T-cell (primary cell): ENCODE measurements around the gene EML6. TPM values are rescaled to one million over a fixed set of nuclear protein-coding genes. Genes with fewer than 3 reads are reported as not detected.
"Not testable (repeated sequence)": the region's sequence is repeated elsewhere in the genome, so short reads cannot be mapped to it uniquely, and the experiment has no call there.

Experiments used
- ATAC-seq, 4 experiments: fragments of 200-7000 bp in 3 of 4; fragments of 150-1000 bp in 1 of 4; cut with Tn5 transposase; replicated peaks in 1 of 4; 1 replicate in 3 of 4; 2 replicates in 1 of 4; pipeline ENCODE4 v1.10.0; 2021; ENCODE audit warnings: moderate library complexity in 3 of 4, mild to moderate bottlenecking in 2 of 4, moderate number of reproducible peaks in 1 of 4
- CTCF ChIA-PET, 2 donors: fragments of 300-600 bp; sonication (Branson Sonifier 250); formaldehyde crosslinking; loops; one replicate each; lab custom pipeline; 2022; ENCODE audit warnings: antibody characterized with exemption in 2 of 2; lab: Charles Lee
- POLR2A ChIA-PET, 2 donors: fragments of 300-600 bp; sonication (Branson Sonifier 250); formaldehyde crosslinking; loops; one replicate each; lab custom pipeline; 2022; ENCODE audit warnings: antibody characterized with exemption in 2 of 2; lab: Charles Lee
- DNase-seq, 35 experiments: peaks; one replicate each; pipeline versions ENCODE4 v3.0.0 to v3.0.0-alpha.2; 2013 to 2023
- H3K27ac ChIP-seq: one replicate; pipeline ENCODE4 v1.5.1; 2013; ENCODE audit warnings: low read length
- H3K27me3 ChIP-seq, 2 experiments: replicated peaks in 1 of 2; 1 replicate in 1 of 2; 2 replicates in 1 of 2; pipeline versions ENCODE4 v1.6.1 to v1.7.0; 2013; ENCODE audit warnings: low read length in 1 of 2, mixed read lengths in 1 of 2; ENCODE audit not compliant: control insufficient read depth in 2 of 2, insufficient read depth in 2 of 2; ENCODE audit errors: extremely low read depth in 1 of 2
- H3K36me3 ChIP-seq, 2 donors: 1 replicate in 1 of 2; 2 replicates in 1 of 2; pipeline versions ENCODE4 v1.6.1 to v1.7.0; 2013; ENCODE audit warnings: low read length in 1 of 2; ENCODE audit not compliant: control insufficient read depth in 2 of 2, insufficient read depth in 1 of 2; ENCODE audit errors: extremely low read depth in 1 of 2
- H3K4me1 ChIP-seq, 2 experiments: 1 replicate in 1 of 2; 2 replicates in 1 of 2; pipeline versions ENCODE4 v1.6.1 to v1.7.0; 2013; ENCODE audit warnings: low read length in 2 of 2, mixed read lengths in 1 of 2; ENCODE audit not compliant: insufficient read depth in 2 of 2, control insufficient read depth in 1 of 2; ENCODE audit errors: extremely low read depth in 1 of 2
- H3K4me3 ChIP-seq, 2 donors: 1 replicate in 1 of 2; 2 replicates in 1 of 2; pipeline versions ENCODE4 v1.5.1 to v1.7.0; 2013; ENCODE audit warnings: mild to moderate bottlenecking in 2 of 2, low read length in 1 of 2, moderate library complexity in 1 of 2; ENCODE audit not compliant: control insufficient read depth in 1 of 2; ENCODE audit errors: extremely low read depth in 1 of 2
- H3K9me3 ChIP-seq: 2 replicates; pipeline ENCODE4 v1.7.0; 2013
- H3K27ac Mint-ChIP-seq, 2 donors: one replicate each; pipeline ENCODE4 v1.8.0; 2020 to 2021; ENCODE audit warnings: mild to moderate bottlenecking in 2 of 2, mixed read lengths in 2 of 2
- H3K27me3 Mint-ChIP-seq, 2 donors: one replicate each; pipeline ENCODE4 v1.8.0; 2021 to 2022; ENCODE audit warnings: mixed read lengths in 2 of 2
- H3K36me3 Mint-ChIP-seq: one replicate; pipeline ENCODE4 v1.8.0; 2021; ENCODE audit warnings: mixed read lengths
- H3K4me1 Mint-ChIP-seq, 3 donors: one replicate each; pipeline ENCODE4 v1.8.0; 2020 to 2022; ENCODE audit warnings: mixed read lengths in 3 of 3, mild to moderate bottlenecking in 1 of 3
- H3K4me3 Mint-ChIP-seq, 3 donors: one replicate each; pipeline ENCODE4 v1.8.0; 2020 to 2022; ENCODE audit warnings: mild to moderate bottlenecking in 3 of 3, mixed read lengths in 3 of 3, moderate library complexity in 3 of 3
- H3K9me3 Mint-ChIP-seq, 3 donors: one replicate each; pipeline ENCODE4 v1.8.0; 2020 to 2022; ENCODE audit warnings: mixed read lengths in 3 of 3
- WGBS: methylation state at CpG from one replicate; pipeline ENCODE4 v1.1.5; 2013; ENCODE audit warnings: missing lambda C conversion rate; ENCODE audit not compliant: insufficient coverage; 5-methylcytosine and 5-hydroxymethylcytosine counted together
- total RNA-seq, 35 experiments: library from RNA in 6 of 35; stranded (reverse) in 6 of 35; fragments of 120-200 nt in 1 of 35; gene quantifications; one replicate each; pipeline versions ENCODE4 v1.2.1 to v1.2.4 and lab custom pipeline; 2013 to 2026

Gene EML6
- total RNA-seq, 5 donors from 2014 or later (not counting 1 experiment from before 2014, with no cell fraction given), result 1.3 to 2.6 (median 1.8) TPM

DNA sequence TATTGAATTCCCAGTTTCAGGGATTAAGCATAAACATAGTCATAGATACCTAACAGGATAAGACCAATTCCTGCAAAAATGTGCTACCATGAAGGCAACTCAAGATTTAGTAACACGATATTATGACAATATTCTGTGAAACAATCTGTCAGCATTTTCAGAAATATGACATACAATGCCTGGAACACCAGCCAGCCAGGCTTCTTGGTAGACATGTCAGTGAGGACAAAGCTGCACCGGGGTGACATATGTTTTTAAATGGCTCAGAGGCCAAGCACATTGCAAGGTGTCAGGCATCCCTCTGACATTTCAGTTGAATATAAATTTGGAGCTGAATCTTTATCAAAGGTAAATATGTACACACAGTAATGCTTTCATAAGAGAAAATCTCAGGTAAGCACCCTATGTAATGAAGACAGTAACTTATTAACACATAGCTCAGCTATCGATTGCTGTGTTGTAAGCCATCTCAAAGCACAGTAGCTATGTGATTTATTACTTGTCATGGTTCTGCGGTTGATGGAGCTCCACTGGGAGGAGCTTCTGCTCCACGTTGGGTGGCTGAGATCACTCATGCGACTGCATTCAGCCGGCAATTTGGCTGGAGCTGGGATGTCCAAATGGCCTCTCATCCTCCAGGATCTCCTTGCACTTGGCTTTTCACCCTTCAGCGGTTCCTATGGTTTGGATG, 31.9 kb upstream of the EML6 start:
- H3K36me3 Mint-ChIP-seq, result no peaks in the 10 kb centered on the region
- Histone ChIP-seq H3K4me1 (peaks cover 0 to 2% of the 10 kb centered on the region in 2 experiments), H3K9me3 (no peaks in the 10 kb centered on the region), H3K4me3 (no peak overlapping the region), H3K27ac (no peak overlapping the region), H3K36me3 (no peaks in the 10 kb centered on the region), H3K27me3 (peaks cover 0 to 3% of the 10 kb centered on the region in 2 experiments)
- H3K27me3 Mint-ChIP-seq, result peaks cover 0 to 4% of the 10 kb centered on the region in 2 donors
- H3K4me3 Mint-ChIP-seq, result no peak overlapping the region
- CTCF ChIA-PET, result interaction anchor here (0.7 to 1.2 kb wide), 3 partner anchors 13 to 585 kb away, joined by 3 to 4 read pairs (median 3); no protein-coding TSS in a partner anchor
- H3K27ac Mint-ChIP-seq, result no peak overlapping the region
- H3K9me3 Mint-ChIP-seq, result no peaks in the 10 kb centered on the region
- H3K4me1 Mint-ChIP-seq, result peaks cover 0 to 2% (median 0%) of the 10 kb centered on the region in 3 donors
- no peak for DNase-seq
- POLR2A ChIA-PET, result no interaction called here
- no peak for ATAC-seq
- WGBS, result 79% methylated on average over 2 of the region's 8 CpGs

DNA sequence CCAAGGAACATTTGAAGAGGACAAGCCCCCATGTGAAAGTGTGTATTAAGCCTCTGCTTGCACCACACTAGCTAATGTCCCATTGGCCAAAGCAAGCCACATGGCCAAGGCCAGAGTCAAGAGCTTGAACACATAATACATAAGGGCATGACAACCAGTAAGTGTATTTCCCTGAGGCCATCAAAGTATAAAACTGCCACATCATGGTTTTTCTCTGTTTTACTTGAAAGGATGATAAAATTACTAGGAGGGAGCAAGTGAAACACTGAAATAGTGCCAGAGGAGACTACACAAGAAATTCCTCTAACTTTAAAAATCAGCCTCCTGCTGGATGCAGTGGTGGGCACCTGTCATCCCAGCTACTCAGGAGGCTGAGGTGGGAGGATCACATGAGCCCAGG, 30.9 kb upstream of the EML6 start:
- Histone ChIP-seq H3K27me3 (peaks cover 0 to 3% of the 10 kb centered on the region in 2 experiments), H3K9me3 (no peaks in the 10 kb centered on the region), H3K4me3 (no peak overlapping the region), H3K4me1 (peaks cover 0 to 2% of the 10 kb centered on the region in 2 experiments), H3K27ac (no peak overlapping the region), H3K36me3 (no peaks in the 10 kb centered on the region)
- DNase-seq (no peak), ATAC-seq (no peak)
- ChIA-PET POLR2A (no interaction called here), CTCF (interaction anchor here in 1 of 2 donors (0.6 to 1.2 kb wide), 3 partner anchors 12 to 636 kb away, joined by 3 to 4 read pairs (median 3); no protein-coding TSS in a partner anchor)
- no peak overlapping the region for H3K27ac Mint-ChIP-seq
- no peaks in the 10 kb centered on the region for H3K9me3 Mint-ChIP-seq
- no peaks in the 10 kb centered on the region for H3K36me3 Mint-ChIP-seq
- H3K4me3 Mint-ChIP-seq, result no peak overlapping the region
- peaks cover 0 to 4% of the 10 kb centered on the region in 2 donors for H3K27me3 Mint-ChIP-seq
- peaks cover 0 to 2% (median 0%) of the 10 kb centered on the region in 3 donors for H3K4me1 Mint-ChIP-seq

DNA sequence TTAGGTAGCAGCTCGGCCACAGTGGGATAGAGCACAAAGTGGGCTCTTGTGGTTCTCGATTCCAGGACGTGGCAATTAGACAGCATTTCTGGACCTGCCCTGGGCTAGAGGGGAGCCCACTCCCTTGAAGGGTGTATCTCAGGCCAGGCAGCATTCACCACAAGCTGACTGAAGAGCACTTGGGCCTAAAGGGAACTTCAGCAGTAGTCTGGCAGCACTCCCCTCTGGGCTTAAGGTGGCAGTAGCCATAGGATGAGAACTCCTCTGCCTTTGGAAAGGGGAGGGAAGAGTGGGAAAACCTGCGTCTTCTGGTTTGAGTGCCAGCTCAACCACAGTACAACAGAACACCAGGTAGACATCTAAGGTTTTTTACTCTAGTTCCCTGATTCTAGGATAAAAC, 28.1 kb upstream of the EML6 start:
- no peaks in the 10 kb centered on the region for H3K36me3 ChIP-seq
- Mint-ChIP-seq H3K36me3 (no peaks in the 10 kb centered on the region), H3K4me3 (no peak overlapping the region), H3K27me3 (peaks cover 0 to 2% of the 10 kb centered on the region in 2 donors), H3K27ac (no peak overlapping the region), H3K4me1 (no peaks in the 10 kb centered on the region), H3K9me3 (no peaks in the 10 kb centered on the region)
- WGBS, result 97% methylated on average over 3 of the region's 4 CpGs
- H3K9me3 ChIP-seq, result no peaks in the 10 kb centered on the region
- POLR2A ChIA-PET, result no interaction called here
- H3K27me3 ChIP-seq, result peaks cover 0 to 3% of the 10 kb centered on the region in 2 experiments
- no peaks in the 10 kb centered on the region for H3K4me1 ChIP-seq
- no peak for DNase-seq
- no peak overlapping the region for H3K27ac ChIP-seq
- ATAC-seq, result no peak
- CTCF ChIA-PET, result no interaction called here
- H3K4me3 ChIP-seq, result no peak overlapping the region

DNA sequence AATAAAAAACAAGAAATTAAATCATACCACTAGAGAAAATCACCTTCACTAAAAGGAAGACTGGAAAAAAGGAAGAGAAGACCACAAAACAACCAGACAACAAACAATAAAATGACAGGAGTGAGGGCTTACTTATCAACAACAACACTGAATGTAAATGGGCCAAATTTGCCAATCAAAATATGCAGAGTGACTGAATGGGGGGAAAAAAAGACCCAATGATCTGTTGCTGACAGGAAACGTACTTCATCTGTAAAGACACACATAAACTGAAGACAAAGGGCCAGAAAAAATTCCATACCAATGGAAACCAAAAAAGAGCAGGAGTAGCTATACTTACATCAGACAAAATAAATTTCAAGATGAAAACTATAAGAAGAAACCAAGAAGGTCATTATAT, 25.5 kb upstream of the EML6 start:
- Histone ChIP-seq H3K36me3 (no peaks in the 10 kb centered on the region), H3K27me3 (peaks cover 0 to 3% of the 10 kb centered on the region in 2 experiments), H3K9me3 (no peaks in the 10 kb centered on the region), H3K27ac (no peak overlapping the region), H3K4me1 (no peaks in the 10 kb centered on the region), H3K4me3 (no peak overlapping the region)
- no CpG with 5 or more reads among the region's 1 CpG for WGBS
- no peak for DNase-seq
- H3K4me3 Mint-ChIP-seq, result no peak overlapping the region
- H3K27ac Mint-ChIP-seq, result no peak overlapping the region
- ATAC-seq, result no peak
- H3K4me1 Mint-ChIP-seq, result no peaks in the 10 kb centered on the region
- H3K9me3 Mint-ChIP-seq, result no peaks in the 10 kb centered on the region
- H3K27me3 Mint-ChIP-seq, result peaks cover 0 to 2% of the 10 kb centered on the region in 2 donors
- H3K36me3 Mint-ChIP-seq, result no peaks in the 10 kb centered on the region
- ChIA-PET POLR2A (interaction anchor here in 1 of 2 donors (0.6 kb wide), 1 partner anchor 230 kb away, joined by 3 read pairs; no protein-coding TSS in a partner anchor), CTCF (no interaction called here)

DNA sequence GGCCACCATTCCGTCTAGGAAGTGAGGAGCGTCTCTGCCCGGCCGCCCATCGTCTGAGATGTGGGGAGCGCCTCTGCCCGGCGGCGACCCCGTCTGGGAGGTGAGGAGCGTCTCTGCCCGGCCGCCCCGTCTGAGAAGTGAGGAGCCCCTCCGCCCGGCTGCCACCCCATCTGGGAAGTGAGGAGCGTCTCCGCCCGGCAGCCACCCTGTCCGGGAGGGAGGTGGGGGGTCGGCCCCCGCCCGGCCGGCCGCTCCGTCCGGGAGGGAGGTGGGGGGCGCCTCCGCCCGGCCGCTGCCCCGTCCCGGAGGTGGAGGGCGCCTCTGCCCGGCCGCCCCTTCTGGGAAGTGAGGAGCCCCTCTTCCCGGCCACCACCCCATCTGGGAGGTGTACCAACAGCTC, 24.5 kb upstream of the EML6 start:
- CTCF ChIA-PET, H3K9me3 Mint-ChIP-seq, H3K4me1 ChIP-seq, H3K27me3 ChIP-seq, H3K9me3 ChIP-seq, H3K36me3 ChIP-seq, H3K27me3 Mint-ChIP-seq, H3K4me3 ChIP-seq, DNase-seq, H3K27ac ChIP-seq, POLR2A ChIA-PET, H3K27ac Mint-ChIP-seq, H3K36me3 Mint-ChIP-seq, H3K4me3 Mint-ChIP-seq, ATAC-seq, H3K4me1 Mint-ChIP-seq: not testable (repeated sequence)
- 97% methylated on average over 32 of the region's 37 CpGs for WGBS

DNA sequence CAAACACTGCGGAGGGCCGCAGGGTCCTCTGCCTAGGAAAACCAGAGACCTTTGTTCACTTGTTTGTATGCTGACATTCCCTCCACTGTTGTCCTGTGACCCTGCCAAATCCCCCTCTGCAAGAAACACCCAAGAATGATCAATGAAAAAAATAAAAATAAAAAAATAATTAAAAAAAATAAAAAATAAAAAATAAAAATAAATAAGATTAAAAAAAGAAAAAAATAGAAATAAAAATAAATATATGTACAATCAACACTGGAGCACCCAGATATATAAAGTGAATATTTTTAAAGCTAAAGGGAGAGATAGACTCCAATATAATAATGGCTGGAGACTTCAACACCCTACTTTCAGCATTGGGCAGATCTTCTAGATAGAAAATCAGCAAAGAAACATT, 23.8 kb upstream of the EML6 start:
- Mint-ChIP-seq H3K36me3 (no peaks in the 10 kb centered on the region), H3K4me1 (no peaks in the 10 kb centered on the region), H3K27ac (no peak overlapping the region), H3K9me3 (no peaks in the 10 kb centered on the region), H3K4me3 (no peak overlapping the region), H3K27me3 (peaks cover 0 to 2% of the 10 kb centered on the region in 2 donors)
- POLR2A ChIA-PET, result no interaction called here
- no CpG with 5 or more reads among the region's 2 CpGs for WGBS
- CTCF ChIA-PET, result no interaction called here
- Histone ChIP-seq H3K27me3 (peaks cover 0 to 3% of the 10 kb centered on the region in 2 experiments), H3K4me3 (no peak overlapping the region), H3K4me1 (no peaks in the 10 kb centered on the region), H3K27ac (no peak overlapping the region), H3K9me3 (no peaks in the 10 kb centered on the region), H3K36me3 (no peaks in the 10 kb centered on the region)
- no peak for DNase-seq
- ATAC-seq, result no peak
